Measurements from ENCODE around the gene ANKRD11.
"Not testable (repeated sequence)": the region's sequence is repeated elsewhere in the genome, so short reads cannot be mapped to it uniquely, and the experiment has no call there.

Gene ANKRD11

GRCh38 chr16:89434490-89434889, 55.9 kb downstream of the ANKRD11 start:
- H3K4me3 ChIP-seq (ENCODE audit: low read depth, low read length): no peak overlapping the region
- in situ Hi-C loops (cut with HindIII; ENCODE audit: low sequenced_read_pairs): no loop called here
- no peak for TF ChIP-seq CTCF (IDR thresholded peaks at IDR 0.05; ENCODE audit: low read depth, low read length)
- no peak for DNase-seq (ENCODE audit: low read depth, low spot score)

GRCh38 chr16:89433363-89433984, 56.9 kb downstream of the ANKRD11 start:
- in situ Hi-C loops (cut with HindIII; ENCODE audit: low sequenced_read_pairs); DNase-seq (ENCODE audit: low read depth, low spot score); H3K4me3 ChIP-seq (ENCODE audit: low read depth, low read length): not testable (repeated sequence)

- no peak for TF ChIP-seq CTCF (IDR thresholded peaks at IDR 0.05; ENCODE audit: low read depth, low read length)
Observed at GRCh38 chr16:89431630-89432029, 58.7 kb downstream of the ANKRD11 start.

GRCh38 chr16:89431158-89431584, 59.2 kb downstream of the ANKRD11 start:
- TF ChIP-seq CTCF (IDR thresholded peaks at IDR 0.05; ENCODE audit: low read depth, low read length): no peak
- peak; percentile 49 for DNase-seq (ENCODE audit: low read depth, low spot score)
- no peak overlapping the region for H3K4me3 ChIP-seq (ENCODE audit: low read depth, low read length)
- in situ Hi-C loops (cut with HindIII; ENCODE audit: low sequenced_read_pairs): no loop called here

More at GRCh38 chr16:89431630-89432029, 58.7 kb downstream of the ANKRD11 start:
- no peak overlapping the region for H3K4me3 ChIP-seq (ENCODE audit: low read depth, low read length)
- no peak for DNase-seq (ENCODE audit: low read depth, low spot score)
- in situ Hi-C loops (cut with HindIII; ENCODE audit: low sequenced_read_pairs): no loop called here

- no peak overlapping the region for H3K4me3 ChIP-seq (ENCODE audit: low read depth, low read length)
- in situ Hi-C loops (cut with HindIII; ENCODE audit: low sequenced_read_pairs): no loop called here
- TF ChIP-seq CTCF (IDR thresholded peaks at IDR 0.05; ENCODE audit: low read depth, low read length): no peak
- no peak for DNase-seq (ENCODE audit: low read depth, low spot score)
Observed at GRCh38 chr16:89430436-89431157, 59.8 kb downstream of the ANKRD11 start.

GRCh38 chr16:89428605-89429004, 61.8 kb downstream of the ANKRD11 start:
- in situ Hi-C loops (cut with HindIII; ENCODE audit: low sequenced_read_pairs); DNase-seq (ENCODE audit: low read depth, low spot score); H3K4me3 ChIP-seq (ENCODE audit: low read depth, low read length): not testable (repeated sequence)

GRCh38 chr16:89426736-89427530, 63.4 kb downstream of the ANKRD11 start:
- in situ Hi-C loops (cut with HindIII; ENCODE audit: low sequenced_read_pairs): no loop called here
- no peak overlapping the region for H3K4me3 ChIP-seq (ENCODE audit: low read depth, low read length)
- no peak for TF ChIP-seq CTCF (IDR thresholded peaks at IDR 0.05; ENCODE audit: low read depth, low read length)
- peak; percentile 69 for DNase-seq (ENCODE audit: low read depth, low spot score)

Measured in astrocyte of the spinal cord (primary cell).